ENCODE results near the gene CRKL.

- TF ChIP-seq FOXM1 (IDR thresholded peaks at IDR 0.05; ENCODE audit: borderline replicate concordance, low read depth) (no peak), ZBTB7A (IDR thresholded peaks at IDR 0.05; ENCODE audit: low read depth) (no peak), REST (IDR thresholded peaks at IDR 0.05; ENCODE audit: low read depth) (no peak), TCF12 (IDR thresholded peaks at IDR 0.05; ENCODE audit: low read depth) (no peak)
These were observed 38.3 kb downstream of the CRKL start for GRCh38 chr22:20955548-20955947.
